Right atrium auricular region (tissue), 2 donors: ENCODE results near the gene LPCAT2. TPM values are rescaled to one million over a fixed set of nuclear protein-coding genes. Genes with fewer than 3 reads are reported as not detected.

Source experiments
- DNase-seq: peaks from one replicate; pipeline ENCODE4 v3.0.0-alpha.2; 2019; ENCODE audit warnings: low spot score
- H3K27ac ChIP-seq, 2 donors: fragments of 200-600 bp; sonication (generic); 1 replicate in 1 of 2; 2 replicates in 1 of 2; pipeline ENCODE4 v1.5.1; 2016 to 2019
- H3K27me3 ChIP-seq, 2 donors: fragments of 200-600 bp; sonication (generic); one replicate each; pipeline versions ENCODE4 v1.5.1 to v1.6.0; 2017 to 2019
- H3K36me3 ChIP-seq: fragments of 200-600 bp; sonication (generic); one replicate; pipeline ENCODE4 v1.5.1; 2016
- H3K4me1 ChIP-seq, 2 donors: fragments of 200-600 bp; sonication (generic); one replicate each; pipeline versions ENCODE4 v1.5.1 to v1.6.0; 2017 to 2019
- H3K4me3 ChIP-seq, 2 donors: fragments of 200-600 bp; sonication (generic); 1 replicate in 1 of 2; 2 replicates in 1 of 2; pipeline ENCODE4 v1.5.1; 2017 to 2019; ENCODE audit warnings: mild to moderate bottlenecking in 1 of 2, moderate library complexity in 1 of 2
- H3K9me3 ChIP-seq, 2 donors: fragments of 200-600 bp; sonication (generic); one replicate each; pipeline ENCODE4 v1.5.1; 2019
- total RNA-seq, 2 donors: library from RNA; depleted of rRNA; stranded (reverse); fragments of >200 nt; gene quantifications; one replicate each; pipeline ENCODE4 v1.1.0, GENCODE V29; 2016
- TF ChIP-seq, protein P1 (sequence below), 2 donors: fragments of 200-600 bp; sonication (generic); IDR thresholded peaks; one replicate each; pipeline ENCODE4 v1.5.1; 2019; ENCODE audit warnings: antibody characterized with exemption in 2 of 2

Gene LPCAT2
- total RNA-seq, 2 donors from 2014 or later: 5.0 to 9.9 TPM

- Histone ChIP-seq H3K9me3 (no peaks in the 10 kb centered on the region), H3K4me3 (no peak overlapping the region), H3K27me3 (no peaks in the 10 kb centered on the region), H3K4me1 (no peaks in the 10 kb centered on the region), H3K36me3 (no peaks in the 10 kb centered on the region), H3K27ac (no peak overlapping the region)
- DNase-seq: no peak
- TF ChIP-seq, protein P1, sequence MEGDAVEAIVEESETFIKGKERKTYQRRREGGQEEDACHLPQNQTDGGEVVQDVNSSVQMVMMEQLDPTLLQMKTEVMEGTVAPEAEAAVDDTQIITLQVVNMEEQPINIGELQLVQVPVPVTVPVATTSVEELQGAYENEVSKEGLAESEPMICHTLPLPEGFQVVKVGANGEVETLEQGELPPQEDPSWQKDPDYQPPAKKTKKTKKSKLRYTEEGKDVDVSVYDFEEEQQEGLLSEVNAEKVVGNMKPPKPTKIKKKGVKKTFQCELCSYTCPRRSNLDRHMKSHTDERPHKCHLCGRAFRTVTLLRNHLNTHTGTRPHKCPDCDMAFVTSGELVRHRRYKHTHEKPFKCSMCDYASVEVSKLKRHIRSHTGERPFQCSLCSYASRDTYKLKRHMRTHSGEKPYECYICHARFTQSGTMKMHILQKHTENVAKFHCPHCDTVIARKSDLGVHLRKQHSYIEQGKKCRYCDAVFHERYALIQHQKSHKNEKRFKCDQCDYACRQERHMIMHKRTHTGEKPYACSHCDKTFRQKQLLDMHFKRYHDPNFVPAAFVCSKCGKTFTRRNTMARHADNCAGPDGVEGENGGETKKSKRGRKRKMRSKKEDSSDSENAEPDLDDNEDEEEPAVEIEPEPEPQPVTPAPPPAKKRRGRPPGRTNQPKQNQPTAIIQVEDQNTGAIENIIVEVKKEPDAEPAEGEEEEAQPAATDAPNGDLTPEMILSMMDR (IDR thresholded peaks at IDR 0.05): no peak
These were observed 119.6 kb downstream of the LPCAT2 start for GRCh38 chr16:55628306-55628968.

- no peak for DNase-seq
- H3K9me3 ChIP-seq: no peaks in the 10 kb centered on the region
- H3K27me3 ChIP-seq: no peaks in the 10 kb centered on the region
- no peaks in the 10 kb centered on the region for H3K36me3 ChIP-seq
- no peaks in the 10 kb centered on the region for H3K4me1 ChIP-seq
- H3K27ac ChIP-seq: no peak overlapping the region
- TF ChIP-seq, protein P1 (IDR thresholded peaks at IDR 0.05): no peak
- H3K4me3 ChIP-seq: no peak overlapping the region
These were observed 121.9 kb downstream of the LPCAT2 start for GRCh38 chr16:55630774-55631173.

DNA sequence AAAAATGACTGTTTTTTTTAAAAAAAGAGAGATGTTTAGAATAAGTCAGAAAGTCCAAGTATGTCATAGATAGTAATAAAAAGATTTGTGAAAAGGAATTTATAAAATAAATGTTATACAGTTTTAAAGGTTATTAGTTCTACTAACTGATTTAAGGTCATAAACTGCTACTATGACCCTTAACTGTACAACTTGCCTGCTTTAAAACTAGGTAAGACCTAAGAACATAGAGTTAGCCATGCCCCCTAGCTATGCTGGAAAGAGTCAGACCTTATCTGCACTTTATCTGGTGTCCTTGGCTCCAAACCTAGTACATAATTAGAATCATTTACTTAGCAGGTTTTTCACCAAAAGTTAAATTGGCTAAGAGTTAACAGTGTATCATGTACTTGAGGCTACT lies 123.4 kb downstream of the LPCAT2 start:
- no peak overlapping the region for H3K4me3 ChIP-seq
- no peak for DNase-seq
- H3K27ac ChIP-seq: no peak overlapping the region
- TF ChIP-seq, protein P1 (IDR thresholded peaks at IDR 0.05): no peak
- no peaks in the 10 kb centered on the region for H3K4me1 ChIP-seq
- no peaks in the 10 kb centered on the region for H3K9me3 ChIP-seq
- H3K27me3 ChIP-seq: no peaks in the 10 kb centered on the region
- no peaks in the 10 kb centered on the region for H3K36me3 ChIP-seq

- Histone ChIP-seq H3K4me3 (no peak overlapping the region), H3K9me3 (no peaks in the 10 kb centered on the region), H3K27me3 (no peaks in the 10 kb centered on the region), H3K27ac (no peak overlapping the region), H3K36me3 (no peaks in the 10 kb centered on the region), H3K4me1 (no peaks in the 10 kb centered on the region)
- no peak for DNase-seq
- TF ChIP-seq, protein P1 (IDR thresholded peaks at IDR 0.05): no peak
These were observed 125.3 kb downstream of the LPCAT2 start for GRCh38 chr16:55634193-55634592.

Other genes with a start within 250 kb of the LPCAT2 start
- under 1 TPM in 1 of 2 donors, not detected in 1; 0.35 TPM for gene IRX6, start 184.9 kb upstream of the LPCAT2 start, total RNA-seq
- 100 to 1,000 TPM; 131 to 136 TPM for gene MMP2, start 29.9 kb upstream of the LPCAT2 start, total RNA-seq
- under 1 TPM in 1 of 2 donors, not detected in 1; 0.35 TPM for gene CAPNS2, start 57.6 kb downstream of the LPCAT2 start, total RNA-seq
- not detected for gene SLC6A2, start 146.9 kb downstream of the LPCAT2 start, total RNA-seq